DOHH2 (cell line): ENCODE measurements around the gene LCT.

Experiments
- H3F3A ChIP-seq: fragments of 200-600 bp; sonication (generic), shearing (Covaris generic); 2 replicates; pipeline ENCODE4 v1.6.0; 2016; ENCODE audit warnings: antibody characterized with exemption, mild to moderate bottlenecking; ENCODE audit not compliant: control insufficient read depth, insufficient read depth
- H3K27ac ChIP-seq: fragments of 200-600 bp; sonication (generic); 2 replicates; pipeline ENCODE4 v1.5.1; 2014; ENCODE audit warnings: low read depth, mild to moderate bottlenecking, low read length, moderate library complexity
- H3K27me3 ChIP-seq: fragments of 200-600 bp; sonication (generic); 2 replicates; pipeline ENCODE4 v1.6.1; 2014; ENCODE audit warnings: mild to moderate bottlenecking, low read length, mixed read lengths; ENCODE audit not compliant: control insufficient read depth
- H3K36me3 ChIP-seq: fragments of 200-600 bp; sonication (generic); 2 replicates; pipeline ENCODE4 v1.6.1; 2014; ENCODE audit warnings: mild to moderate bottlenecking, low read length, moderate library complexity, mixed read lengths; ENCODE audit not compliant: control insufficient read depth
- H3K4me1 ChIP-seq: fragments of 200-600 bp; sonication (generic); 2 replicates; pipeline ENCODE4 v1.6.1; 2014; ENCODE audit warnings: mild to moderate bottlenecking, low read length, mixed read lengths; ENCODE audit not compliant: control insufficient read depth
- H3K4me2 ChIP-seq: fragments of 200-600 bp; sonication (generic); 2 replicates; pipeline ENCODE4 v1.6.0; 2014; ENCODE audit warnings: mild to moderate bottlenecking, low read length, moderate library complexity
- H3K4me3 ChIP-seq: fragments of 200-600 bp; sonication (generic); 2 replicates; pipeline ENCODE4 v1.5.1; 2014; ENCODE audit warnings: mild to moderate bottlenecking, low read length, mixed read lengths
- H3K79me2 ChIP-seq: fragments of 200-600 bp; sonication (generic); 2 replicates; pipeline ENCODE4 v1.6.1; 2014; ENCODE audit warnings: mild to moderate bottlenecking, low read length, mixed read lengths; ENCODE audit not compliant: control insufficient read depth
- H3K9me2 ChIP-seq: fragments of 200-600 bp; sonication (generic); replicated peaks from 2 replicates; pipeline ENCODE4 v1.6.1; 2014; ENCODE audit warnings: mild to moderate bottlenecking, low read length, mixed read lengths; ENCODE audit not compliant: control insufficient read depth
- H3K9me3 ChIP-seq: fragments of 200-600 bp; sonication (generic); 2 replicates; pipeline ENCODE4 v1.6.1; 2014; ENCODE audit warnings: antibody characterized with exemption, low read length, mixed read lengths; ENCODE audit not compliant: control insufficient read depth, insufficient read depth
- H4K20me1 ChIP-seq: fragments of 200-600 bp; sonication (generic); 2 replicates; pipeline ENCODE4 v1.6.0; 2014; ENCODE audit warnings: low read depth, mild to moderate bottlenecking, antibody characterized with exemption, low read length, moderate library complexity; ENCODE audit not compliant: control insufficient read depth, insufficient read depth
- EZH2phosphoT487 ChIP-seq: fragments of 200-600 bp; sonication (generic); IDR thresholded peaks from 2 replicates; pipeline ENCODE4 v1.6.1; 2017; ENCODE audit warnings: borderline replicate concordance, mild to moderate bottlenecking, antibody characterized with exemption, low read length, moderate library complexity, mixed read lengths
- TF ChIP-seq, protein P1 (sequence below): fragments of 200-600 bp; sonication (generic); IDR thresholded peaks from one replicate; pipeline ENCODE4 v1.5.1; 2014; ENCODE audit warnings: antibody characterized with exemption, mild to moderate bottlenecking, low read depth, low read length; ENCODE audit not compliant: poor library complexity, severe bottlenecking

Gene LCT

GRCh38 chr2:135741395-135742324, 95.3 kb downstream of the LCT start, which contains the start of gene UBXN4:
Gene UBXN4, plus strand, starts transcription at chr2:135741855. Its CDS starts 75 bp downstream, at chr2:135741930.
- Histone ChIP-seq H3K27ac (peak within 1 kb of the TSS; percentile 65), H3F3A (no peaks in the 10 kb centered on the region), H4K20me1 (peaks cover 17% of the 10 kb centered on the region), H3K27me3 (no peaks in the 10 kb centered on the region), H3K79me2 (peaks cover 50% of the 10 kb centered on the region), H3K4me2 (peak within 1 kb of the TSS; percentile 69), H3K9me3 (no peaks in the 10 kb centered on the region), H3K4me3 (peak within 1 kb of the TSS; percentile 82), H3K9me2 (no peaks in the 10 kb centered on the region; the same call in 1 of the 2 replicates), H3K4me1 (peaks cover 24% of the 10 kb centered on the region), H3K36me3 (peaks cover 36% of the 10 kb centered on the region)
- TF ChIP-seq, protein P1, sequence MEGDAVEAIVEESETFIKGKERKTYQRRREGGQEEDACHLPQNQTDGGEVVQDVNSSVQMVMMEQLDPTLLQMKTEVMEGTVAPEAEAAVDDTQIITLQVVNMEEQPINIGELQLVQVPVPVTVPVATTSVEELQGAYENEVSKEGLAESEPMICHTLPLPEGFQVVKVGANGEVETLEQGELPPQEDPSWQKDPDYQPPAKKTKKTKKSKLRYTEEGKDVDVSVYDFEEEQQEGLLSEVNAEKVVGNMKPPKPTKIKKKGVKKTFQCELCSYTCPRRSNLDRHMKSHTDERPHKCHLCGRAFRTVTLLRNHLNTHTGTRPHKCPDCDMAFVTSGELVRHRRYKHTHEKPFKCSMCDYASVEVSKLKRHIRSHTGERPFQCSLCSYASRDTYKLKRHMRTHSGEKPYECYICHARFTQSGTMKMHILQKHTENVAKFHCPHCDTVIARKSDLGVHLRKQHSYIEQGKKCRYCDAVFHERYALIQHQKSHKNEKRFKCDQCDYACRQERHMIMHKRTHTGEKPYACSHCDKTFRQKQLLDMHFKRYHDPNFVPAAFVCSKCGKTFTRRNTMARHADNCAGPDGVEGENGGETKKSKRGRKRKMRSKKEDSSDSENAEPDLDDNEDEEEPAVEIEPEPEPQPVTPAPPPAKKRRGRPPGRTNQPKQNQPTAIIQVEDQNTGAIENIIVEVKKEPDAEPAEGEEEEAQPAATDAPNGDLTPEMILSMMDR = peak; percentile 85
- TF ChIP-seq EZH2phosphoT487 = no peak

GRCh38 chr2:135741043-135741394, 96.0 kb downstream of the LCT start:
- H3K27me3 ChIP-seq = no peaks in the 10 kb centered on the region
- peaks cover 29% of the 10 kb centered on the region for H3K36me3 ChIP-seq
- TF ChIP-seq, protein P1 = no peak
- no peak for TF ChIP-seq EZH2phosphoT487
- no peaks in the 10 kb centered on the region for H3F3A ChIP-seq
- no peaks in the 10 kb centered on the region for H3K9me3 ChIP-seq
- no peak overlapping the region for H3K27ac ChIP-seq
- peaks cover 13% of the 10 kb centered on the region for H4K20me1 ChIP-seq
- peaks cover 24% of the 10 kb centered on the region for H3K4me1 ChIP-seq
- peaks cover 44% of the 10 kb centered on the region for H3K79me2 ChIP-seq
- peak overlapping the region; percentile 82 for H3K4me3 ChIP-seq
- H3K4me2 ChIP-seq = peak overlapping the region; percentile 69; the same call in 1 of the 2 replicates
- no peaks in the 10 kb centered on the region; the same call in 1 of the 2 replicates for H3K9me2 ChIP-seq

DNA sequence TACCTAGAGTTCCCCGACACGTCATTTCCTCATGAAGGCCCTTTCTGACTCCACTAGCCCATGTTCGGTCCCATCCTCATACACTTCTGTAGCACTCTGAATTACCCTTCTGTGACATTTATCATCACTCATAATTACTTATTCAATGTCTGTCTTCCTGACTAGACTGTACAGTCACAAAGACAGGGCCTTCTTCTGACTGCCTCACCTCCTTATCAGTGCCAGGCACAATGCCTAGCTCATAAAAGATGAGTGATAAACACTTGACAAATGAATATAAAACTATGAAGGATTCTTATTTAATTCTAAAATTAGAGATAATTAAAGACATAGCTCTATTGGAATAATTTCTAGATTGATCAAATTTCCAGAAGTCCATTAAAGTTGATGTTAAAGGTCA, 96.8 kb downstream of the LCT start:
- no peaks in the 10 kb centered on the region; the same call in 1 of the 2 replicates for H3K9me2 ChIP-seq
- peaks cover 24% of the 10 kb centered on the region for H3K4me1 ChIP-seq
- H3K27ac ChIP-seq = no peak overlapping the region
- no peak overlapping the region for H3K4me3 ChIP-seq
- no peaks in the 10 kb centered on the region for H3F3A ChIP-seq
- no peak overlapping the region for H3K4me2 ChIP-seq
- H4K20me1 ChIP-seq = peaks cover 12% of the 10 kb centered on the region
- peaks cover 36% of the 10 kb centered on the region for H3K79me2 ChIP-seq
- H3K9me3 ChIP-seq = no peaks in the 10 kb centered on the region
- TF ChIP-seq EZH2phosphoT487 = no peak
- H3K36me3 ChIP-seq = peaks cover 22% of the 10 kb centered on the region
- H3K27me3 ChIP-seq = no peaks in the 10 kb centered on the region
